A204.1 (cell line): ENCODE results near the gene SMIM12.

ENCODE experiments used
- FAIRE-seq: peaks from 2 replicates; lab custom pipeline; 2012; peaks lifted over from hg19 to GRCh38; lab: Jason Lieb, UNC

The SMIM12 gene, protein sequence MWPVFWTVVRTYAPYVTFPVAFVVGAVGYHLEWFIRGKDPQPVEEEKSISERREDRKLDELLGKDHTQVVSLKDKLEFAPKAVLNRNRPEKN

DNA sequence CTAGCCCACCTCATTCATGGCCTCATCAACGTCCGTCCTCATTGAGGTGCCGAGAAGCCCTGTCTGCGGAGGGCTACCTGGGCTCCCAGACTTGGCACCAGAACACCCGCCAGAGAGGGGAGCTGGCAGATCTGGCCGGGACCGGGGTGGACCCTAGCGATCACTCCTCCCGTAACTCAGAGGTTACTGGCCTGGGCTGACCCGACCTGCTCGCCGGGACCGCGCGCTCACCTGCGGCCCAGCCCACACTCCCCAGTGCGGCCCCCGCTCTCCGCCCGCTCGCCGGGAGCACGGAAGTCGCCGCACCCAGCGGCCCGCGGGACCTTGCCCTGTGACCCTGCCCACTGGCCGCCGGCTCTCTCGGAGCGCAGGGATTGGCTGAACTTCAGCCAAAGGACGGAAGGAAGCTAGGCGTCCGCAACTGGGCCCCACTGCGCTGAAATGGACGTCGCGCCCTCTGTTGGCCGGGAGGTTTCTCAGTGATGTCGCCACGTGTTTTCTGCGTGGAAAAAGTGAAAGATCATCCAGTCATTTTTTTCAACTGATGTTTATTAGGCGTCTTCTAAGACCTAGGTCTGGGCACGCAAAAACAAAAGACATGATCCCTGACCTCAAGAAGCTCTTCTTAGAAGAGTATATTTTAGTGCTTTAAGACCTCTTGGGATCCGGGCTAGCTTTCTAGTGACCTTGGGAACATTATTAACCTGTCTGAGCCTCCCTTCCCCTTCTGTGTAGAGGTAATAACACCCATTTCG lies at the start of gene SMIM12:
Gene SMIM12, minus strand, starts transcription at position 304 of the 755 bp plus-strand sequence. CDS start 3,772 bp downstream, outside the sequence.
- FAIRE-seq = peak; percentile 89

DNA sequence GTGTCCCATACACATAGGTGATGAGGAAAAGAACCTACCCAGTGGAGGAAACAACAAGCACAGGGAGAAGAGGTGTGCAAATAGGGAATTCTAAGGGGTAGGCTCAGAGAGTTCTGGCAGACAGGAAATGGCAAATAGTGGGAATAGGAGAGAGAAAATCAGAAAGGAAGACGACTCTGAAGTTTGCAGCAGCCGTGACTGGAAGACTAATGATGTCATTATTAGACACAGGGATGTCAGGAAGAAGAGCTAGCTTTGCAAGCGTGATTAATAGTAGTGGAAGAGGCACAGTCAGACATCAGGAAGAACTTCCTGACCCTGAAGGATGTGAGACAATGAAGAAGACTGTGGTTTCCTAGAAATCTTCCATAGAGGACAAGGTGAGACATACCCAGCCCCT lies 48.8 kb upstream of the SMIM12 start:
- FAIRE-seq = no peak

DNA sequence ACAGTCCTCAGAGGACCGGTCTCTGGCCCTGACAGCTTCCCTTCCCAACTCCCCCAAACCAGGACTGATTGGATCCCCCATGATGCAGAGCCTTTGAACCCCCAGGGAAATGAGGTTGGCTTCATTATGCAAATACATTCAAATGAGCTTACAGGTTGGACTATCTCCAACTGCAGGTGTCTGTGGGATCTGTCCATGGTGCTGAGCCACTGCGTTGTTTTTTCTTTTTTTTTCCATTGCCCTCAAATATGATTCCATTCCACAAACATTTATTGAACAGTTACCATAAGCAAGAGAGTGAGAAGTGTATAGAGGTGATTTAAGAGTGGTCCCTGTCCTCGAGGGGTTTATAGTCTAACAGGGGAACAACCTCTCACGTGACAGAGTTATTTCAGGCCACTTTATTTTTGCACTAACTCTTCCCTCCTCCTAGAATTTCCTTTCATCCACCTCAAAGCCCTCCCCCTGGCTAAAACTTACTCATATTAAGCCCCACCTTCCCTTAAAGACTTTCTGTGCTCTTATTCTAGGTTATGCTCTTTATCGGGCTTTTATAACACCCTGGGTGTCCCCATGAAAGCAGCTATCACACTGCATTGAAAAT lies 48.0 kb upstream of the SMIM12 start:
- no peak for FAIRE-seq

- no peak for FAIRE-seq
Observed at GRCh38 chr1:34906756-34907155, 47.2 kb upstream of the SMIM12 start.

GRCh38 chr1:34906222-34906621 lies 46.7 kb upstream of the SMIM12 start:
- no peak for FAIRE-seq

DNA sequence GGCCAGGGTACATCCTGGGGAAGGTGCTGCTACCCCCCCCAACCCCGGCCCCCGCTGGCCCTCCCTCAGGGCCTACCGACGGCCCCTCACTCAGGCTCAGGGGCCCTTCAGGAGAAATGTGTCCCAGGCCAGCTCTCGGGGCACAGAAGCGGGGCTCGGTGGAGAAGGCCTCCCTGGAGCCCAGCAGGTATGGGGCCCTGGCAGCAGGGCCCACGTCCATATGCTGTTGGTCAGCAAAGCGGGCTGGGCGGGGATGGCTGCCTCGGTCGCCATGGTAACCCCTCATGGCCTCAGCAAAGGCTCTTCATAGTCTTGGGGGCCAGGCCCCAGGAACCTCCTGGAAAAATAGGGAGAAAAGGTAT lies 45.5 kb upstream of the SMIM12 start:
- FAIRE-seq = no peak

DNA sequence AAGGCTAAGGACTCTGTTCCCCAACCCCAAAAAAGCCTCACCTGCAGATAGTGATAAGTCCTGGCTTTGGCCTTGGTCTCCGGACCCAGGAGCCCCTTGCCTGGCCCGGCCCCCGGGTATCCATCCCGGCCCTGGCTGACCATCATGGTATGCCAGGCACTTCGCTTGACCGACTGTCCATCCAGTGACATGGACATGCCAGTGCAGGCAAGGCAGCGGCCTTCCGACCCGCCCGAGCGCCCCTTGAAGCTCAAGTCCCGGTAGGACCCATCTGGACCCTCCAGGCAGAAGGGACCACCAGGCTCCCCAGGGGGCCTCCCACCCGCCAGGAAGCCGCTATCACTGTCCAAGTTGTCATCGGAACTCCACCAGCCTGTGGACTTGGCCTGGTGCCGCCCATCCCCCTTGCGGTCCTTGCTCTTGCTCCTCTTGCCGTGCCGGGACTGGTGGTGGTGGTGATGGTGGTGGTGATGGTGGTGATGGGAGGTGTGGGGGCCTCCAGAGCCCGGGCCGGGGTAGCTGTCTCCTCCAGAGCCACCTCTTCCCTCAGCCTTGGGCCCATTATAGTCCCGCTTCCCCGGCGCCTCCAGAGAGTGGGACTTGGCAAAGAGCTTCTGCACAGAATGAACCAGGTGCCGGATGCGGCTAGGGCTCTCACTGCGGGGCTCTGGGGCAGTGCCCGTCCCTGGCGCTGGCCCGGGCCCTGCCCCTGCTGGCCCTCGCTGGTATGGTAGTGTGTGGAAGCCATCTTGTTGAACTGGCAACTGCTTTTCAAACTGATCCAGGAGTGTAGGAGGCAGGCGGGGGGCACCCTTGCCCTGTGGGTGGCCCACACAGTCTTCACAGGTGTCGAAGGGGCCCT lies 44.9 kb upstream of the SMIM12 start:
- FAIRE-seq = no peak

GRCh38 chr1:34901919-34902318 lies 42.4 kb upstream of the SMIM12 start:
- no peak for FAIRE-seq

- FAIRE-seq = no peak
Observed at GRCh38 chr1:34900775-34901502, 41.4 kb upstream of the SMIM12 start.

GRCh38 chr1:34899906-34900305 lies 40.4 kb upstream of the SMIM12 start:
- no peak for FAIRE-seq

DNA sequence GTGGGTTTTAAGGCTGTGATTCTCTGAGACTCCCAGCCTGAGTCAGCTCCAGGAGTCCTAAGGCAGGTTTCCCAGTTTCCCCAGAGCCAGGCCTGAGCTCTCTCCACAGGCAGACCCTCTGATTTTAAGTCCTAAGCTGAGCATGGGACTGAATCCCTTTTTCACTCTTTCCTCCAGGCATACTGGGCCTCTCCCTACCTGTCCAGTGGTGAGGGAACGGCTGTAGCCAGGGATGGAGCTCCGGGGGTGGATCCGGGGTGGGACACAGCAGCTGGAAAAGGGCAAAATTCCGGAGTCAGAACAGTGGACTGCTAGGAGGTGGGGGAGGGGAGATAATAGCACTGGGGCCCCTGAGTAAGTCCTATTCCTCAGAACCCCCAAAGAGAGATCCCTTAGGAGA lies 39.9 kb upstream of the SMIM12 start:
- no peak for FAIRE-seq

DNA sequence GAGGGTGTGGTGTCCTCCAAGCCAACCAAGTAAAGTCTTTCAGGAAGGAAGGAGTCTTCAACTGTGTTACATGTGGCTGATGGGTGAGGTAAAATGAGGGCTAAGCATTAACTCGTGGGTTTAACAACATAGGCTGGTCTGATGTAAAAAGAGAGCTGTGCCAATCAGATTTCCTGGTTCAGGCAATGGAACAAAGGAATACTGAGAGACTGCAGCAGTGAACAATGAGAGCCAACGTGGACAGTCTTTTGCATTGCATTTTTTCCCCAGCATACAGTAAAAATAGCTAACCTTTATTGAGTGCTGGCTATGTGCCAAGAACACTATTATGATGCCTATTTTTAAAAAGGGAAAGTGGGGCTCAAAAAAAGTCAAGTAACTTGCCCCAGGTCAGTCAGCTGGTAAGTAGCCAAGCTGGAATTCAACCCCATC lies 38.8 kb upstream of the SMIM12 start:
- no peak for FAIRE-seq

DNA sequence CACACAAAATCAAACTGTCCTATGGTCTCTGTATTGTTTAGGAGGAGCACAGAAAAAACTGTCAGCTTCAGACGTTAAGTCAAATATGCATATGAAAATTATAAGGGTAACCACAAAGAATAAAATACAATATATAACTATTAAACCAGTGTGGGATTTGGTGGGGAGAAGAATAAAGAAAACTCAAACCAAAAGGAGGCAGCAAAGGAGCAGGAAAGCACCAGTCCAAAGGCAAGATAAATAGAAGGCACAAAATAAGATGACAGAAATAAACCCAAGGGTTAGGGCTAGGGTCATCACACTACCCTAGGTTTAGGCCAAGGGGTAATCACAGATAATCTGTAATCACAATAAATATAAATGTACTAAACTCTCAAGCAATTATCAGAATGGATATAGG lies 37.1 kb upstream of the SMIM12 start:
- FAIRE-seq = peak; percentile 57

DNA sequence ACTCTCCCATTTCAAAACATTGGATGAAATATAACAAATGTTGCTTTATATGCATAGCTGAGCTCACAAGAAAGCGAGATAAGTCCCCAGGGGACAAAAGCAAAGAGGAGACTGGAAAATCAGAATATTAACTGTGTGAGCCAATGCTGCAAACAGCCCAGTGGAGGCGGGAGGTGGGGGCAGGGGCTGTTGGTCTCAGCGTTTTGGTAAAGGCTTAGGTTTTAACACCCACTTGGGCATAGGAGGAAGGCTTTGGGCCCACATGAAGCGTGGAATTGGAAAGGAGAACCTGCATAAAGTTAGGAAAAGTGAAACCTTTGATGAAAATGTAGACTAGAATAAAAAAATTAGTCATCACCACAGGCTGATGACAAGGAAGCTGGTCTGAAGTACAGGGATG lies 30.2 kb upstream of the SMIM12 start:
- no peak for FAIRE-seq

- FAIRE-seq = no peak
Observed at GRCh38 chr1:34887593-34887992, 28.0 kb upstream of the SMIM12 start.

- no peak for FAIRE-seq
Observed at GRCh38 chr1:34885405-34886247, 26.1 kb upstream of the SMIM12 start.

GRCh38 chr1:34884961-34885360 lies 25.4 kb upstream of the SMIM12 start:
- no peak for FAIRE-seq

DNA sequence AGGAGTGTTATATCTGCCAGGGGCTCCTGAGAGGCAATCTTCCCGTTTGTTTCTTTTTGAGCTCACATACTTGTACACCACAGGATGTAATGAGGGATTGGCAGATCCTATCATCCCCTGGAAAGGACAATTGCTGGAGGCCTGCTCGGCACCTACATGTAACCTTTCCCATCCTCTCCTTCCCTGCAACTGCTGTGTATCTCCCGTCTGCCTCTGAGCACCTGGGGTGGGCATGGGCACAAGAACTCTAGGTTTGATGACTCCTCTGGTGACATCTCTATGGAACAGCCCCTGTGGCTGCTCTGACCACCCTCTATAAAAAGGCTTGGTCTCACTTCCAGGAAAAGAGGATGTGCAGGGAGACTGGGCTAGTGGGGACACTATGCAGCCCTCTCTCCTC lies 25.0 kb upstream of the SMIM12 start:
- no peak for FAIRE-seq

DNA sequence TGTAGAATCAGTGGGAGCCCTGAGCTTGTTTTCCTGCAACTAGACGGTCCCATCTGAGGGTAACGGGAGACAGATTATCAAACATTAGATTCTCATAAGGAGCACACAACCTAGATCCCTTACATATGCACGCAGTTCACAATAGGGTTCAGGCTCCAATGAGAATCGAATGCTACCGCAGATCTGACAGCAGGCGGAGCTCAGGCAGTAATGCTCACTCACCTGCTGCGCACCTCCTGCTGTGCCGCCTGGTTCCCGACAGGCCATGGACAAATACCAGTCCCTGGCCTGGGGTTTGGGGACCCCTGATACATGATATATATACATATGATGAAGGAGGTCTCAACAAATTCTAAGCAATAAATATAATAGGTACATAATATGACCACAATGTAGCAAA lies 19.7 kb upstream of the SMIM12 start:
- FAIRE-seq = no peak

DNA sequence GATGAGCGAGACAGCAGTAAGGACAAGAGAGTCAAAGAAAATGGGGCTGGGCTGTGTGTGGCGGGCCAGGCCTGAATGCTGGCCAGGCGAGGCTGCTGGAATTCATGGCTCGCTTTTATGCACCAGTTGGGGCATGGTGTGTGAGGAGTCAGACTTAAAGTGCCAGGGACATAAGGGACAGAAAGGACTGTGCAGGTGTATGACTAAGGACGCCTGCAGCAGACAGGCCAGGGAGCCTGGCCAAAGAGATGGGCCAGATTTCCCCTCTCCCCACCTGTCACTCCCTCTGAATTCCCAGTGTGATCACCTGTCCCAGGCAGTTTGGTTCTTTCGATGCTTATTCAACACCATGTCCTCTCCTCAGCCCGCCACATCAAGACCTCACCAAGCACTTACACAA lies 16.9 kb upstream of the SMIM12 start:
- no peak for FAIRE-seq

- no peak for FAIRE-seq
Observed at GRCh38 chr1:34874296-34874952, 14.9 kb upstream of the SMIM12 start.
